ENCODE results near the gene TMEM245. TPM values are rescaled to one million over a fixed set of nuclear protein-coding genes. Genes with fewer than 3 reads are reported as not detected.
"Not testable (repeated sequence)": the region's sequence is repeated elsewhere in the genome, so short reads cannot be mapped to it uniquely, and the experiment has no call there.

Gene TMEM245
- total RNA-seq, 1 experiment from 2014 or later, result 60.3 TPM

DNA sequence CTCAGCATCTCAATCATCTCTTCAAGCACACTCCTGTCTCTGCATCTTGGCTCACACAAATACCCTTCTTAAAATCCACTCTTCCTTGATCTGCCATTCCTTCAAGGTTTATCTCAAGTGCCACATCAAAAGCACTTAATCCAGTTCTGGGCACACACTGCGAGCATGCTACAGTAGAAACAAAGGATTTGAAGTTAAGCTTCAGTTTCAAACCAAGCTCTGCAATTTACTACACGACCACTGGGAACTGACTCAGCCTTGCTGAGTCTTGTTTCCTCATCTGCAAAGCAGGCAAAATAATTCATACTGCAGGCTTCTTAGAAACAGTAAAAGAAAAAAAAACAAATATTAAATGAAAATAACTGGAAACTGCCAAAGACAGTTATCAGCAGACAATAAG is 56.0 kb downstream of the TMEM245 start:
- H2AFZ ChIP-seq, result no peak overlapping the region
- peaks cover 54% of the 10 kb centered on the region for H3K4me1 ChIP-seq (replicated peaks; ENCODE audit: insufficient read depth)
- peaks cover 59% of the 10 kb centered on the region for H3K36me3 ChIP-seq (ENCODE audit: low read depth)
- TF ChIP-seq EZH2 (IDR thresholded peaks at IDR 0.05; ENCODE audit: low read depth), result no peak
- TF ChIP-seq, protein P1, sequence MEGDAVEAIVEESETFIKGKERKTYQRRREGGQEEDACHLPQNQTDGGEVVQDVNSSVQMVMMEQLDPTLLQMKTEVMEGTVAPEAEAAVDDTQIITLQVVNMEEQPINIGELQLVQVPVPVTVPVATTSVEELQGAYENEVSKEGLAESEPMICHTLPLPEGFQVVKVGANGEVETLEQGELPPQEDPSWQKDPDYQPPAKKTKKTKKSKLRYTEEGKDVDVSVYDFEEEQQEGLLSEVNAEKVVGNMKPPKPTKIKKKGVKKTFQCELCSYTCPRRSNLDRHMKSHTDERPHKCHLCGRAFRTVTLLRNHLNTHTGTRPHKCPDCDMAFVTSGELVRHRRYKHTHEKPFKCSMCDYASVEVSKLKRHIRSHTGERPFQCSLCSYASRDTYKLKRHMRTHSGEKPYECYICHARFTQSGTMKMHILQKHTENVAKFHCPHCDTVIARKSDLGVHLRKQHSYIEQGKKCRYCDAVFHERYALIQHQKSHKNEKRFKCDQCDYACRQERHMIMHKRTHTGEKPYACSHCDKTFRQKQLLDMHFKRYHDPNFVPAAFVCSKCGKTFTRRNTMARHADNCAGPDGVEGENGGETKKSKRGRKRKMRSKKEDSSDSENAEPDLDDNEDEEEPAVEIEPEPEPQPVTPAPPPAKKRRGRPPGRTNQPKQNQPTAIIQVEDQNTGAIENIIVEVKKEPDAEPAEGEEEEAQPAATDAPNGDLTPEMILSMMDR (conservative IDR thresholded peaks at IDR 0.05), result no peak
- peaks cover 51% of the 10 kb centered on the region for H3F3A ChIP-seq (ENCODE audit: insufficient read depth, low read depth)
- no peak for DNase-seq
- no peaks in the 10 kb centered on the region for H3K9me3 ChIP-seq (ENCODE audit: insufficient read depth, low read depth)
- no peaks in the 10 kb centered on the region for H3K9me2 ChIP-seq (ENCODE audit: insufficient read depth)
- H3K79me2 ChIP-seq (ENCODE audit: low read depth), result peaks cover 41% of the 10 kb centered on the region
- no peaks in the 10 kb centered on the region for H3K27me3 ChIP-seq (ENCODE audit: insufficient read depth, low read depth)
- H3K4me2 ChIP-seq, result peak overlapping the region; percentile 63
- no TSS peak for BruUV-seq (replicated peaks)
- CTCF ChIA-PET, result interaction anchor here (0.5 kb wide), 2 partner anchors 265 to 522 kb away, joined by 4 read pairs; no protein-coding TSS in a partner anchor
- intact Hi-C loops (cut with micrococcal nuclease; ENCODE audit: unreplicated experiment), result no loop called here
- POLR2A ChIA-PET (ENCODE audit: unreplicated experiment), result no interaction called here
- no peak overlapping the region for H3K4me3 ChIP-seq
- H3K27ac ChIP-seq, result peak overlapping the region; percentile 94
- no peaks in the 10 kb centered on the region for H4K20me1 ChIP-seq (ENCODE audit: insufficient read depth)

DNA sequence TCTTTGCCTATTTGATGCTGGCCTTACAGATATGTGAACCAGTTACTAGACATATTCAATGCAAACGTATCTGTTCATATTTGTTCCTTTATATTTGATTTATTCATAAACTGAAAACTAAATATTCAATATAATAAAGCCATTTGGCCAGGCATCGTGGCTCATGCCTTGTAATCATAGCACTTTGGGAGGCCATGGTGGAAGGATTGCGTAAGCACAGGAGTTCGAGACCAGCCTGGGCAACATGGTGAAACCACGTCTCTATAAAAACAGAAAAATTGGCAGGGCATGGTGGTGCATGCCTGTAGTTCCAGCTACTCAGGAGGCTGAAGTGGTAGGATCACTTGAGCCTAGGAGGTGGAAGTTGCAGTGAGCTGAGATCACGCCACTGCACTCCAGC is 57.2 kb downstream of the TMEM245 start:
- Histone ChIP-seq H2AFZ (no peak overlapping the region), H3F3A (ENCODE audit: insufficient read depth, low read depth) (peaks cover 42% of the 10 kb centered on the region), H3K9me2 (ENCODE audit: insufficient read depth) (no peaks in the 10 kb centered on the region), H3K27ac (no peak overlapping the region), H3K4me1 (replicated peaks; ENCODE audit: insufficient read depth) (peaks cover 42% of the 10 kb centered on the region), H3K4me2 (no peak overlapping the region), H3K9me3 (ENCODE audit: insufficient read depth, low read depth) (no peaks in the 10 kb centered on the region), H4K20me1 (ENCODE audit: insufficient read depth) (no peaks in the 10 kb centered on the region), H3K4me3 (no peak overlapping the region), H3K79me2 (ENCODE audit: low read depth) (peaks cover 41% of the 10 kb centered on the region), H3K36me3 (ENCODE audit: low read depth) (peaks cover 49% of the 10 kb centered on the region), H3K27me3 (ENCODE audit: insufficient read depth, low read depth) (no peaks in the 10 kb centered on the region)
- no peak for DNase-seq
- intact Hi-C loops (cut with micrococcal nuclease; ENCODE audit: unreplicated experiment), result no loop called here
- BruUV-seq (replicated peaks), result no TSS peak
- TF ChIP-seq EZH2 (IDR thresholded peaks at IDR 0.05; ENCODE audit: low read depth), result no peak
- TF ChIP-seq, protein P1 (conservative IDR thresholded peaks at IDR 0.05), result no peak
- CTCF ChIA-PET, result interaction anchor here (0.7 kb wide), 1 partner anchor 16 kb away, joined by 3 read pairs; no protein-coding TSS in a partner anchor
- POLR2A ChIA-PET (ENCODE audit: unreplicated experiment), result no interaction called here

- H3K4me2 ChIP-seq, result no peak overlapping the region
- BruUV-seq (replicated peaks), result no TSS peak
- ChIA-PET CTCF (no interaction called here), POLR2A (ENCODE audit: unreplicated experiment) (interaction anchor here (0.7 kb wide), 1 partner anchor 591 kb away, joined by 4 read pairs; no protein-coding TSS in a partner anchor)
- H3K4me1 ChIP-seq (replicated peaks; ENCODE audit: insufficient read depth), result peaks cover 20% of the 10 kb centered on the region
- TF ChIP-seq, protein P1 (conservative IDR thresholded peaks at IDR 0.05), result no peak
- TF ChIP-seq EZH2 (IDR thresholded peaks at IDR 0.05; ENCODE audit: low read depth), result no peak
- H3K36me3 ChIP-seq (ENCODE audit: low read depth), result peaks cover 53% of the 10 kb centered on the region
- H4K20me1 ChIP-seq (ENCODE audit: insufficient read depth), result no peaks in the 10 kb centered on the region
- no peak overlapping the region for H2AFZ ChIP-seq
- no peaks in the 10 kb centered on the region for H3K27me3 ChIP-seq (ENCODE audit: insufficient read depth, low read depth)
- DNase-seq, result no peak
- no peak overlapping the region for H3K27ac ChIP-seq
- intact Hi-C loops (cut with micrococcal nuclease; ENCODE audit: unreplicated experiment), result no loop called here
- H3K9me2 ChIP-seq (ENCODE audit: insufficient read depth), result no peaks in the 10 kb centered on the region
- no peak overlapping the region for H3K4me3 ChIP-seq
- H3K9me3 ChIP-seq (ENCODE audit: insufficient read depth, low read depth), result no peaks in the 10 kb centered on the region
- H3F3A ChIP-seq (ENCODE audit: insufficient read depth, low read depth), result peaks cover 21% of the 10 kb centered on the region
- H3K79me2 ChIP-seq (ENCODE audit: low read depth), result peaks cover 41% of the 10 kb centered on the region
Observed at GRCh38 chr9:109060191-109060590, 59.6 kb downstream of the TMEM245 start.

DNA sequence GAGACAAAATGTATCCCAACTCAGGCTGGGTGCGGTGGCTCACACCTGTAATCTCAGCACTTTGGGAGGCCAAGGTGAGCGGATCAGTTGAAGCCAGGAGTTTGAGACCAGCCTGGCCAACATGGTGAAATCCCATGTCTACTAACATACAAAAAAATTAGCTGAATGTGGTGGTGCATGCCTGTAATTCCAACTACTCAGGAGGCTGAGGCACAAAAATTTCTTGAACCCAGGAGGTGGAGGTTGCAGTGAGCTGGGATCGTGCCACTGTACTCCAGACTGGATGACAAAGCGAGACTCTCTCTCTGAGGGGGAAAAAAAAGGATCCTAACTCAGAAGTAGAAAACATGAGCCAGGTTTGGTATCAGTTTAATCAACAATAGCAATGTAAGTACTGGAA is 66.6 kb downstream of the TMEM245 start:
- CTCF ChIA-PET; BruUV-seq (replicated peaks); DNase-seq; H3K9me3 ChIP-seq (ENCODE audit: insufficient read depth, low read depth); H3K4me2 ChIP-seq; H3K9me2 ChIP-seq (ENCODE audit: insufficient read depth); intact Hi-C loops (cut with micrococcal nuclease; ENCODE audit: unreplicated experiment); POLR2A ChIA-PET (ENCODE audit: unreplicated experiment); H3K79me2 ChIP-seq (ENCODE audit: low read depth); H3K4me3 ChIP-seq; H4K20me1 ChIP-seq (ENCODE audit: insufficient read depth); H3K27me3 ChIP-seq (ENCODE audit: insufficient read depth, low read depth); H2AFZ ChIP-seq; H3F3A ChIP-seq (ENCODE audit: insufficient read depth, low read depth); H3K27ac ChIP-seq; H3K4me1 ChIP-seq (replicated peaks; ENCODE audit: insufficient read depth): not testable (repeated sequence)
- H3K36me3 ChIP-seq (ENCODE audit: low read depth), result peaks cover 38% of the 10 kb centered on the region

Data from PC-9 (cell line).